T-helper 17 cell (primary cell): ENCODE results near the gene HDAC2. TPM values are rescaled to one million over a fixed set of nuclear protein-coding genes. Genes with fewer than 3 reads are reported as not detected.

Experiments
- ATAC-seq: fragments of 150-1000 bp; cut with Tn5 transposase; 2 replicates; pipeline ENCODE4 v1.10.0; 2021; ENCODE audit warnings: mild to moderate bottlenecking, moderate library complexity
- DNase-seq, 3 donors: peaks; one replicate each; pipeline versions ENCODE4 v3.0.0 to v3.0.0-alpha.2; 2020 to 2021
- H3K9me3 ChIP-seq: one replicate; pipeline ENCODE4 v1.7.0; 2013; ENCODE audit warnings: low read length, mild to moderate bottlenecking; ENCODE audit not compliant: control insufficient read depth, poor library complexity, severe bottlenecking
- H3K27ac Mint-ChIP-seq: one replicate; pipeline ENCODE4 v1.8.0; 2022; ENCODE audit warnings: mild to moderate bottlenecking, moderate library complexity, mixed read lengths
- H3K27me3 Mint-ChIP-seq: one replicate; pipeline ENCODE4 v1.8.0; 2022; ENCODE audit warnings: mixed read lengths
- H3K36me3 Mint-ChIP-seq: one replicate; pipeline ENCODE4 v1.8.0; 2022; ENCODE audit warnings: low read depth, mixed read lengths
- H3K4me1 Mint-ChIP-seq: one replicate; pipeline ENCODE4 v1.8.0; 2022; ENCODE audit warnings: mild to moderate bottlenecking, mixed read lengths
- H3K4me3 Mint-ChIP-seq: one replicate; pipeline ENCODE4 v1.8.0; 2022; ENCODE audit warnings: mild to moderate bottlenecking, moderate library complexity, mixed read lengths
- total RNA-seq, 4 donors: library from RNA in 2 of 4; stranded (reverse) in 2 of 4; gene quantifications; one replicate each; pipeline ENCODE4 v1.2.3 and lab custom pipeline; 2022 to 2026

HDAC2 gene
- total RNA-seq, 2 donors from 2014 or later, result 38.4 to 50.1 TPM

- H3K4me1 Mint-ChIP-seq, result no peaks in the 10 kb centered on the region
- no peak overlapping the region for H3K4me3 Mint-ChIP-seq
- no peak overlapping the region for H3K27ac Mint-ChIP-seq
- ATAC-seq (no peak), DNase-seq (no peak)
- H3K27me3 Mint-ChIP-seq, result peaks cover 23% of the 10 kb centered on the region
- H3K9me3 ChIP-seq, result no peaks in the 10 kb centered on the region
- H3K36me3 Mint-ChIP-seq, result peaks cover 3% of the 10 kb centered on the region
These were observed 81.9 kb downstream of the HDAC2 start for GRCh38 chr6:113888956-113889630.

- H3K9me3 ChIP-seq, result no peaks in the 10 kb centered on the region
- Mint-ChIP-seq H3K4me1 (no peaks in the 10 kb centered on the region), H3K36me3 (peaks cover 2% of the 10 kb centered on the region), H3K27me3 (peaks cover 21% of the 10 kb centered on the region), H3K4me3 (no peak overlapping the region), H3K27ac (no peak overlapping the region)
- DNase-seq (no peak), ATAC-seq (no peak)
These were observed 82.5 kb downstream of the HDAC2 start for GRCh38 chr6:113888493-113888892.

- DNase-seq, result no peak
- peaks cover 27% of the 10 kb centered on the region for H3K27me3 Mint-ChIP-seq
- no peak overlapping the region for H3K4me3 Mint-ChIP-seq
- peaks cover 2% of the 10 kb centered on the region for H3K36me3 Mint-ChIP-seq
- no peak for ATAC-seq
- no peaks in the 10 kb centered on the region for H3K9me3 ChIP-seq
- no peak overlapping the region for H3K27ac Mint-ChIP-seq
- H3K4me1 Mint-ChIP-seq, result no peaks in the 10 kb centered on the region
These were observed 84.4 kb downstream of the HDAC2 start for GRCh38 chr6:113886512-113886911.

GRCh38 chr6:113884011-113884410 is 86.9 kb downstream of the HDAC2 start:
- H3K4me1 Mint-ChIP-seq, result no peaks in the 10 kb centered on the region
- no peak overlapping the region for H3K27ac Mint-ChIP-seq
- H3K9me3 ChIP-seq, result no peaks in the 10 kb centered on the region
- no peak overlapping the region for H3K4me3 Mint-ChIP-seq
- H3K36me3 Mint-ChIP-seq, result no peaks in the 10 kb centered on the region
- DNase-seq (no peak), ATAC-seq (no peak)
- peaks cover 41% of the 10 kb centered on the region for H3K27me3 Mint-ChIP-seq

Other genes with a start within 250 kb of the HDAC2 start
- gene MARCKS, start 113.8 kb downstream of the HDAC2 start, total RNA-seq, result 1 to 10 TPM in 1 of 2 donors, under 1 TPM in 1; 0.68 to 4.0 TPM